NK-92 (cell line): ENCODE measurements around the gene GLYR1.

ENCODE experiments used
- DNase-seq: peaks from one replicate; lab custom pipeline; 2025; ENCODE audit not compliant: unreplicated experiment; lab: John Stamatoyannopoulos, UW

The GLYR1 gene

GRCh38 chr16:4852221-4852872 lies 5.3 kb upstream of the GLYR1 start:
- no peak for DNase-seq

DNA sequence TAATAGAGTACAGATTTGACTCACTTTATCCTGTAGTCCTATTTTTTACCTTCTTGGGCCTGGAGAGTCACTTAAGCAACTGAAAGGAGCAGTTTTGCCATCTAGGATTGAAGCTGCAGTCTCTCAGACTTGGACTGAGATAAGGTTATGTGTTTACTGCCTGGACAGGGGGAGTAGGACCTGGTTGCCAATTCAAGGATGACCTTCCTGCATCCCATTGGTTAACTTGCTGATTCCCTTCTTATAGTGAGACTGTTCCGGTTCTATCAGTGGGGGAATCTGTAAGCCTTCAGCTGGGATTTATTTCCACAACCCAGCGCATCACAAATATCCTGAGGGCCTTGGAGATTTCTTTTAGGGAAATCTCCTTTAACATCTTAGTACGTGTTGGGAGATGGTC lies 3.1 kb upstream of the GLYR1 start:
- DNase-seq = no peak

GRCh38 chr16:4847774-4848587 lies 893 bp upstream of the GLYR1 start:
- DNase-seq = no peak

GRCh38 chr16:4846503-4846900 lies 586 bp downstream of the GLYR1 start:
- no peak for DNase-seq

GRCh38 chr16:4840984-4841383 lies 6.1 kb downstream of the GLYR1 start:
- no peak for DNase-seq

DNA sequence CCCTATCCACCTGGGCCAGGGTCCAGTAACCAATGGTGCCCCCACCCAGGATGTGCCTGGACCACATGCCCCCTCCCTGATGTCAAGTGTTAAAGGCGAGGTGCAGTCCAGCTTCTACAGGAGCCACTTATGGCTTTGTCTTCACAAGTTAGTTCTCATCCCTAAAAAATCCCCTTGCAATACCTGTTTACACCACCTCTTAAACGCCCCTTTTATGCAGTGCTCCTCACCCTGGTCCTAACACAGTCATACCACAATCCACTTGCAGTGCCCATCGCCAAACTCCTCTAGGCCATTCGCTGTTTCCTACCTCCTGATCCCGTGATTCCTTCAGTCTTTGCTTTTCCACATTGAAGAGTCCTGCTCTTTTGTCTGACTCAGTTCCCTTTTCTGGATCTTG lies 7.1 kb downstream of the GLYR1 start:
- DNase-seq = no peak

DNA sequence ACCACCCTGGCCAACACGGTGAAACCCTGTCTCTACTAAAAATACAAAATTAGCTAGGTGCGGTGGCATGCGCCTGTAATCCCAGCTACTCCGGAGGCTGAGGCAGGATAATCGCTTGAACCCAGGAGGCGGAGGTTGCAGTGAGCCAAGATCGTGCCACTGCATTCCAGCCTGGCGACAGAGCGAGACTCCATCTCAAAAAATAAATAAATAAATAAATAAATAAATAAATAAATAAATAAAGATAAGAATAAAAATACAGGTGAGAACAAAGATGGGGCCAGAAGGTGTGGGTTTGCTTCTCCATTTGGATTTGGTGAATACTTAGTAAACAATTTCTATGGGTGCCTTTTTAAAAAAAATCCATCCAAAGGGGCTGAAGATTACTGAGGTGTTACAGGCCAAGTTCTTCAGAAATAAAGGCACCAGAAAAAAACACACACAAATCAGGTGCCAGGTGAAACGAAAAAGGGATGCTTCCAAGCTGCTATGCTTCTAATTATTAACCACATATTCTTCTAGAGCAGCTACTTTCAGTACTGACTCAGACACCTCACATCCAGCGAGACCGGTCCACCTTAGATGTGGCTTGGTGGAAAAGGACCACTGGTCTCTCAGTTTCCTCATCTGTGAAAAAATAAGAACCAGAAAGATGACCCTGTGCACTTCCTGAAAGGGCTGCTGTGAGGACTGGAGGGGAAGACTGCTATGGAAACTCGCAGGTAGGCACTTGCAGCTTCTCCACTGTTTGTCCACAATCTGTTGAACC lies 9.2 kb downstream of the GLYR1 start:
- DNase-seq = no peak

DNA sequence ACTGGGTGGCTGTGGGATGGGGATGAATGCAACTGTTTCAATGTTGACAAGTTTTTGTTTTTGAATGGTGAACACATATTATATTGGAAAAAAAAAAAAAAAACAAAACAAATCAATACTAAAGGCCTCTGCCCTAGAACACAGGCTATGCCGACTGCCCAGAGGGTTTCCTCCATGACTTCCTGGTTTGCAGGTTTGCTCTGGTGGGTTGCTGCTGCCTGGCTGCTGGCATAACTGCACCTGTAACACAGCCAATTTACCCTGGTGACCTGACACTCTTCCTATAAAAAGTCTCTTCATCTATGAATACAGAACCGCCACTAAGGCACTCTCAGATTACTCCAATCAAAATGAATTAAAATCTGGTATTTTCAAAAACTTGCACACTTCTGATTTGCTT lies 10.4 kb downstream of the GLYR1 start:
- DNase-seq = no peak

- no peak for DNase-seq
These were observed 13.5 kb downstream of the GLYR1 start for GRCh38 chr16:4833584-4833983.

DNA sequence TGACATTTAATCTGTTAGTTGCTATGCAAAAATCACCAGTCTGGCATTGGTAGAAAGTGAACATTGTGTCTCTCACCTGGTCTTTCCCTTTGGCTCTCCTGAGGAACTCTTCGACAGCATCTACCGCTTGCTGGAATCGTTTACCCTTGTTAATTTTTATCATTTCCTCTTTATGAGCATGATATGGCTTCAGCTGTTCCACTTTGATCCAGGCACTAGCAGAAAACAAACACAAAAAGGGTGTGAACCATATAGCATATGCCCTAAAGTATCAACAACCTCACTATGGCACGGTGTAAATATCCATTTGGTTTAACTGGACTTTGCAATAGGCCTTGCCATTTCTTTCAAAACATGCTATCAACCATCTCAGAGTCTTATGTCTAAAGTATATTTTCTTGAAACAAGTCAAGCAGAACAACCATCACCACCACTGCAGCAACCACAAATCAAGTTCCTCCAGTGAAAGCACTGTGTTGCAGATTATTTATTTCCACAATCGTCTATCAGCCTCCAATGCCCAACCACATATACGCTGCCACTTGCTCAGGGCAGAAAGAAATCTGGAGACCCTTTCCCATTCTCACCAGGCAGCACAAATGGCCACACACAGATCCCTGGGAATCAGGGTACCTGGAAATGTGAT lies 14.3 kb downstream of the GLYR1 start:
- DNase-seq = no peak

DNA sequence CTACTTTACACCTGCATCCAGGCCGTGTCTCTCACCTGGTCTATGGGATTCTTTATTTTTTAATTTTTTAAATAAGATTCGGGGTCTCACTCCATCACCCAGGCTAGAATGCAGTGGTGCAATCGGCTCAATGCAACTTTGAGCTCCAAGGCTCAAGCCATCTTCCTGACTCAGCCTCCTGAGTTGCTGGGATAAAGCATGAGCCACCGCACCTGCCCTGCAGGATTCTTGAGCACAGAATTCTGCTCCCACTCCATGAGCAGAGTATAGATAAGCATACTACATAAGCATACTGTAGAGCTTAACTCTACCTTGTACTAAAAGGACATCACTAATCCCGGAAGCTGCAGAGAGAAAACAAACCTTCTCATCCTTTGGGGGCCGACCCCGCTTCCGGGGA lies 15.5 kb downstream of the GLYR1 start:
- DNase-seq = no peak

DNA sequence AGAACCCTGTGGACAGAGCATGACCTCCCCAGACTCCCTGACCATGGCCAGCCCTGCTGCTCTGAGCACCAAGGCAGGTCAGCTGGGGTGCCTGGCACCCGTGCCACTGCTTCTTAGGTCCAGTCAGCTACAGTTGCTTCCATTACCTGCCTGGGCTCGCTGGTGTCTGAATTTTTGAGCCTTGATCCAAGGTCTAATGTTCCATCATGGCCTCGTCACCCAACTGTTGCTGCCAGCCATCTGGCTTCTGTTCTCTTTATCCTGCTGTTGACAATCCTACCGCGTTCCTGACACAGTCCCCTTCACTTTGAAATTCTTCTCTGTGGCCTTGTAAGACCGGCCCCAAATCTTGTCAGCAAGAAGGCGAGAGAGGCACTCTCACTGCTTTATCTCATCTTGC lies 16.7 kb downstream of the GLYR1 start:
- no peak for DNase-seq

DNA sequence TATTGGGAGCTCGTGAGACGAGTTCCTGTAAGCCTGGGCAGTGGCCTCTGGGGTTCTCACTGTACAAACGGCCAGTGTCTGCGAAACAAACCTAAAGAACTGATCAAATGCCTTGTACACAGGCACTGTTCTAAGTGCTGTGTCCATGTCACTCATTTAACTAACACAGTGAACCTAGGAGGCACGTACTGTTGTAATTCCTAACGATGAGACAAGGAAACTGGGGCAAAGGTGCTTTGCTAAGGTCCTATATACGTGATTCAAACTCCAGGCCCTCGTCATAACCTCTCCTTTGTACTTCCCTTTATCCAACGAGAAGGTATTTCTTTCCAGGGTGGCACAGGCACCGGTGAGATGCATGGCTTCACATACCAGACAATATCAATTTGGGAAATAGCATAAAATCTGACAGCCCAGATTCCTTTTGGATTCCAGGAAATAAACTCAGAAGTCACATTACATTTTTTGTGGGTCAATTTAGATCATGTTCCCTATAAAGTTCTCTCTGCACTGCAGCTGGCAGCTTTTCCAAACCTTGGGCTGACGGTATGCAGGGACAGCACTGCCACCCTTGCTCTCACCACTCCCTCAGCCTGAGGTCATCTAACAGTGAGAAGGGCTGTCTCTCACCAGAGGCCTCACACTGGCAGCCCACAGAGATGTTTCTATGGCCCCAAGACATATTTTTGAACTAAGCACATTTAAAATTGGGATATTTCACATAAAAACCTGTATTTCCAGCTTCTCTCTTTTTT lies 18.3 kb downstream of the GLYR1 start:
- DNase-seq = no peak

DNA sequence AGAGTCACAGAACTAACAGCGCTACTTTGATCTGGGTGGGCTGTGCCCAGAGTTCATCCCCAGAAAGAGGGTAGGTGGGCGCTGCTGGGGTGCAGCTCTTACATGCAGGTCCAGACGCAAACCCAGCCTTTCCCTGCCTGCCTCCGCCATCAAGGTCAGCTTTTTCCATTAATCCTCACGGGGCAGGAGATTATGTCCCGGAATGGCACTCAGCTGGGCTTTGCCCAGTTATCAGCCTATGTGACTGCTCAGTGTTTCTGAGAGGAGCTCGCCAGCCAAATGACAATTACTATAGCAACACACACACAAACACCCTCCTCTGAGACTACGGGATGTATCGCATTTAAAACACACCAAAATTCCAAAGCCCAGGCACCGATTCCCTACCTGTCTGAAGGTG lies 20.1 kb downstream of the GLYR1 start:
- DNase-seq = no peak

DNA sequence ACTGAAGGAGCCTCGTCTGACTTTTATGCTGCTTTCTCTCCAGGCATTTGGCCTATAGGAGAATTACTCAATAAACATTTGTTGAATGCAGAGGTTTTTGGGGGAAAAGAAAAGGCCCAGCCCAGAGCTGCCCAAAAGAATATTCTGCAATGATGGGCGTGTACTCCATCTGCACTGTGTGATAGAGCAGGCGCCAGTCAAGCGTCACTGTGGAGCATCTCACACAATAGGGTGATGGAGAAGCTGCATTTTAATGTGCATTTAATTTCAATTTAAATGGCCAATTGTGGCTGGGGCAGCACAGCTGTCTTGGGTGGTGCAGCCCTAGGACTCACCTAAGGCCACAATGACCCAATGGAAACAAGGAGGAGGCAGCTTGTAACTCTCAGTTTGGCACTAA lies 20.6 kb downstream of the GLYR1 start:
- DNase-seq = no peak

- DNase-seq = no peak
These were observed 21.9 kb downstream of the GLYR1 start for GRCh38 chr16:4825196-4825595.

DNA sequence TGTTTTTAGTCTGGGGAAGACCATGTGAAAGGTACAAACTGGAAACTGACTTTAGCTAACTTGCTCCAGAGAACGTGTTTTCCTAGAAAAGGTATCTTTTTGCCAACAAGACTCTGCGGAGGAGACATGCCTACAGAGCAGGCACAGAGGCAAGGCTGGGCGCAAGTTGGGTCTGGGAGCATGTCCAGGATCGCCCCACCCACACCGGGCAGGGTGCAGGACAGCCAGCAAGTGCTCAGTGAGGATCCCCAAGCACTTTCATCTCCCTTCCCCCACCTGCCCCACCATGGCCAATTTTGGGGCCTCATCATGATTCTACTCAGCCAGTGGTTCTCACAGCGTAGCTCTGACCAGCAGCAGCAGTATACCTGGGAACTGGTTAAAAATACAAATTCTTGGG lies 26.4 kb downstream of the GLYR1 start:
- DNase-seq = no peak

- no peak for DNase-seq
These were observed 32.4 kb downstream of the GLYR1 start for GRCh38 chr16:4814542-4815173.

DNA sequence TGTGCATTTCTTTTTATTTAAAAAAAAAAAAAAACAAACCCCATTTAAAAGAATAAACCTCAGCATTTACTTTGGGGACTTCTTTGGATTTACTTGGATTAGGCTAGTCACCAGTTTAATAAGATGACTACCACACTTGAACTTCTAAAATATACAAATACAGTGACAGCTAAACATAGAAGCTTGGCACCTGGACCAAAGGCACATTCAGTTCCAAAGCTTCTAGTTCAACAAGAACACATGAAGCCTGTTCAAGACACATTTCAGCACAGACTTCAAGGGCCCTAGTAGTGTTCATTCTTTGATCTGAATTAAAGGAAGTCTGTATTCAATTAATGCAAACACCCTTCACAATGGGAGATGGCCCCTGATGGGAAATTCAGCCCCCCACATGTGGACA lies 33.0 kb downstream of the GLYR1 start:
- DNase-seq = no peak

DNA sequence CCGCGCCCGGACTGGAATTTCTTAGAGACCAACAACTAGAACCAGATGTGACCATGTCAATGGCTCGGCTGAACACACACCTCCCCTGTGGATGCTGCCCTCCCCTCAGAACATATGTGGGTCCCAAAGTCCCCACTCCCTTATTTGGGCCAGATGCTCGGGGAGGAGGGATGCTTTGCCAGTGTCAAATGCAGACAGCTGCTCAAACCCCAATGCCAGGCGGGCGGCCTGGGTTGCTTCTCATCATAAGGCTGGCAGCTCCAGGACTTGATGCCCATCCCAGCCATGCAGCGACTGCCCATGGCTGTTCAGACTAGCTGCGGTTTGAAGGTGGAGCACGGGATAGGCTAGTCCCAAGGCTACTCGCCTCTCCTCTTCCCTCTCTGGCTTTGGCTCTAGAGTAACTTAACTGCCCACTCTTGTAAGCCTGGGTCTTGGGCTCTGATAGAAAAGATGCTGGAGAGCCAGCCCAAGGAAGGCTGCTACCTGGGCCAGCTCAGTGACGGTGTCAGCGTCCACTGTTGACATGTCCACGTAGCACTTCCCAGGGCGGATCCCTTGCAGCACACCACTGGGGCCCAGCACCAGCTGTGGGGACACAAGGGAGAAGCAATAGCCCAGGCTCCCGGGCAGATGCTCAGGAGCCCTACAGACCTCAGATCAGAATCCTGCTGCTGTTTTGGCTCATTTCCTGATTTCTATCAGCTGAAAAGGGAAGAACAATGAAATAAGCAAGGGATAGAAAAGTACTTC lies 33.7 kb downstream of the GLYR1 start:
- DNase-seq = no peak
